GM03348 (cell line): ENCODE measurements around the gene STPG2.
"Not testable (repeated sequence)": the region's sequence is repeated elsewhere in the genome, so short reads cannot be mapped to it uniquely, and the experiment has no call there.

Experiments
- DNase-seq: peaks from one replicate; pipeline ENCODE4 v3.0.0; 2012; ENCODE audit warnings: low spot score

Gene STPG2

DNA sequence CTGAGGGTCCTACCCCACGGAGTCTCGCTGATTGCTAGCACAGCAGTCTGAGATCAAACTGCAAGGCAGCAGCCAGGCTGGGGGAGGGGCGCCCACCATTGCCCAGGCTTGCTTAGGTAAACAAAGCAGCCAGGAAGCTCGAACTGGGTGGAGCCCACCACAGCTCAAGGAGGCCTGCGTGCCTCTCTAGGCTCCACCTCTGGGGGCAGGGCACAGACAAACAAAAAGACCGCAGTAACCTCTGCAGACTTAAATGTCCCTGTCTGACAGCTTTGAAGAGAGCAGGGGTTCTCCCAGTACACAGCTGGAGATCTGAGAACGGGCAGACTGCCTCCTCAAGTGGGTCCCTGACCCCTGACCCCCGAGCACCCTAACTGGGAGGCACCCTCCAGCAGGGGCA lies 509.4 kb downstream of the STPG2 start:
- not testable (repeated sequence) for DNase-seq

DNA sequence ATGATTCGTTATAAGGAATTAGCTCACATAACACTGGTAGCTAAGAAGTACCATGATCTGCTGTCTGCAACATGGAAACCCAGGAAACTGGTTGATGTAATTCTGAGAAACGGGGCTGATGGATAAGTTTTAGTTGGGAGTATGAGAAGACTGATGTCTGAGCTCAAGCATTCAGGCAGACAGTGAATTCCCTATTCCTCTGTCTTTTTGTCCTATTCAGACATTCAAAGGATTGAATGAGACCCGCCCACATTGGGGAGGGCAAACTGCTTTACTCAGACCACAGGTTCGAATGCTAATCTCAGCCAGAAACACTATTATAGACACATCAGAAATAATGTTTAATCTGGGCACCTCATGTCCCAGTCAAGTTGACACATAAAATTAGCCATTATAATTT lies 515.5 kb downstream of the STPG2 start:
- no peak for DNase-seq

DNA sequence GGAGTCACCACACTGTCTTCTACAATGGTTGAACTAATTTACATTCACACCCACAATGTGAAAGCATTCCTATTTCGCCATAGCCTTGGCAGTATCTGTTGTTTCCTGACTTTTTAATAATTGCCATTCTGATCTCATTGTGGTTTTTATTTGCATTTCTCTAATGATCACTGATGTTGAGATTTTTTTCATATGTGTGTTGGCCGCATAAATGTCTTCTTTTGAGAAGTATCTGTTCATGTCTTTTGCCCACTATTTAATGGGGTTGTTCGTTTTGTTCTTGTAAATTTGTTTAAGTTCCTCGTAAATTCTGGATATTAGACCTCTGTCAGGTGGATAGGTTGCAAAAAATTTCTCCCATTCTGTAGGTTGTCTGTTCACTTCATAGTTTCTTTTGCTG lies 519.1 kb downstream of the STPG2 start:
- no peak for DNase-seq

DNA sequence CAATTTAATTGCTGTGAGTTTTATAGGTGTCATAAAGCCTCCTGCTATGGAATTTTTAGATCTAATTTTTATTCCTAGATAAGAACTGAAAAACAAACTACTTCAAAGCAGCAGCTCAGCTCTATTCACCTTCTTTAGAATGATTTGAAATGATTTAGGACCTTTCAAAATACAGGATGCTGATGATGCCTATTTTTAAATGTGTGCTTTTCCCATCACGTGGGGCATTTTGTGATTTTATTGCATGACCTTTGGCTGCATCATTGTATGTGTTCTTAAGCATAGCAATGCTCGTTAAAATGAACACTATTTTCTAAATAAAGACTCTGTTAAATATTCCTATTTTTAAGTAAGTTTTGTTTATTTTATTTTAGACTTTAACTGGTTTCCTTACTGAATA lies 537.3 kb downstream of the STPG2 start:
- DNase-seq: no peak

DNA sequence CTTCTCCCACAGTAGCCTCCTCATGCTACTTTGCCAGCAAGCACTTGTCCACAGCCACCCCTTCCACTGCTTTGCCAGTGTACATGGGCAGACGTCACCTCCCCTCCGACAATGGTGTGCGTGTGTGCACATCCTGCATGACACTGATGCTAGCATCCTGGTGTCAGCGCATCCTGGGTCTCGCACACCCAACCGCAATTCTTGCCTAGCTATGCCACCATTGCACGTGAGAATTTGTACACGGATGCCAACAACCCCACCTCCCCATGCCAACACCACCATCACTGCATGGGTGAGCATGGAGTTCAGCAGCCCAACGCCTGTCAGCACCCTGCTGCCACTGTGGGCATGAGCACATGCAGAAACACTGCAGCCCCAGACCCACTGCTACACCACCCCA lies 550.0 kb downstream of the STPG2 start:
- DNase-seq: no peak

DNA sequence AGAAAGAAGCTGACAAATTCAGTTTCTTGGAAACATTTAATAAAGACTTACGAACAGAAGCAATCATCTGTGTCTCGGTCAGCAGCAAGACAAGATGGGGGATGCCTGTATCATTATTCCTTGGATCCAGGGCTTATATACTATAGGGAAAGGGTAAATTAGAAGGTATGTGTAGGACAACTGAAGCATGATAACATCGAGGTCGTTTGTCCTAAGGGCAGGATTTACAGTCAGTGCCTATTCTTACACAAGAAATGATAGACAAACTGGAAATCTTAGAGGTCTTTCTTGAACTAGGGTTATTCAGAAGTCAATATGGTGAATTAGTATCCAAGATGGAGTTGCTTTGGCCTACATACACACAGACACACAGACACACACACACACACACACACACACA lies 553.0 kb downstream of the STPG2 start:
- DNase-seq: no peak

DNA sequence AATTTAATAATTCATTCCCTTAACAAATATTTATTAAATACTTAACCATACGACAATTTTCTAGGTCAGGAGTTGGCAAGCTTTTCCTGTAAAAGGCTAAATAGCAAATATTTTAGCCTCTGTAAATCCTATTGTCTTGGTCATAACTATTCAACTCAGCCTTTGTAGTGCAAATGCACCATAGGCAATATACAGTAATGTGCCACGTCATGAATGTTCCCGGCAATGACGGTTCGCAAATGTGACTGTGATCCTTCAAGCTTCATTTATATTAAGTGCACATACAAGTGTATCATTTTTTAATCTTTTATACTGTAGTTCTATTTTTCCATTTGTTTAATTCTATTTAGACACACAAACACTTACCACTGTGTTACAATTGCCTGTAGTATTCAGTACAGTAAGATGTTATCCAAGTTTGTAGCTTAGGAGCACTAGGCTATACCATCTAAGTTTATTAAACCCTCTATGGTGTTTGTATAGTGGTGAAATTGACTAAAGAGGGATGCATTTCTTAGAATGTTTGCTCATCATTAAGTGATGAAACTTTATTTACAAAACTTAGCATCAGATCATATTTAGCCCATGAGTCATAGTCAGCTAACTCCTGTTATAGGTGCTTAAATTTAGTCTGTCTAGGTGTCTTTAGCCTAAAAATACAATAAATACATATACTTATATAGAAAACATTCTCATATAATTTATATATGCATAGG lies 553.6 kb downstream of the STPG2 start:
- no peak for DNase-seq

DNA sequence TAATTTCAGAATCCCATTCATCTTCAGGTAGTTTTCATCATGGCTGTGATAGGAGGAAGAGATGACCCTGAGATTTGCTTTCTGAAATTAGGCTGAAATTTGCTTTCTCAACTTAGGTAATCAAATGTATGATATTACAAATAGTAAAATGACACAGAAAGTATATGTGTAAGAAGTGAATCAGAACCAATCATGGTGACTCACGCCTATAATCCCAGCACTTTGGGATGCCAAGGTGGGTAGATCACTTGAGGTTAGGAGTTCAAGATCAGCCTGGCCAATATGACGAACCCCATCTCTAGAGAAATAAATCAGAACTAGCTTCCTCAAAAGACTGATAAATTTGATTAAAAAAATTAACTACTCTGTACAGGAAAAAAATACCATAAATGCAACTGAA lies 555.4 kb downstream of the STPG2 start:
- no peak for DNase-seq

DNA sequence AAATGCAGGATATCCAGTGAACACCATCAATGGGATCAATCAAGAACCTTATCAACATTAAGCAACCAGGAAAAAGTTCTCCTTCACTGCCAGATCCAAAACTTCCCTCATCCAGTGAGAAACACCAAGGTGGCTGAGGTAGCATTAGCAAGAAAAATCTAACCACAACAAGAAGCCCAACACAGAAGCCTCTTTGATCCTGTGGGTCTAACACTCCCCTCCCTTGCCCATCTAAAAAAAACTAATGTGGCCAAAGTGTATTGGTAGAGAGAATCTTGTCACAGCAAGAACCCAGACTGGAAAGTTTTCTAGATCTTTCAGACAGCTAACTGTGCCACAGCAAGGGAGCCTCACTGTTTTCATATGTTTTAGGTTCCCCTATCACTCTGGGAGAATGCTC lies 558.0 kb downstream of the STPG2 start:
- DNase-seq: no peak

DNA sequence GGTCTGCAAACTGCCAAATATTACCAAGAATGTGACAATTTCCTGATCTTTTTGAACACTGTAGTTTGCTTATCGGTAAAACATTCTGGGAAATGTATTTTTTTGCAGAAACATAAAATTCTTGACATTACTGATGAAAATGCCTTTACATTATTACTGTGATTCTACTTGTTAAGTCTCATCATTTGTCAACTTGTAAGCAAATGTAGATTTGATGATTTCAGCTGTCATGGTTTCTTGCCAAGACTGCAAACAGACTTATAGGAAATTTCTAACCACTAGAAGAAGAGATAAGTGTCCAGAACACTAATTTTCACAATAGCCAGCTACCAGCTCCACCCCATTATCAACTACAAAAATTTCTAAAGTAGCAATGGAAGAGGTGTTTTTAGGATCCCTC lies 560.4 kb downstream of the STPG2 start:
- DNase-seq: no peak

DNA sequence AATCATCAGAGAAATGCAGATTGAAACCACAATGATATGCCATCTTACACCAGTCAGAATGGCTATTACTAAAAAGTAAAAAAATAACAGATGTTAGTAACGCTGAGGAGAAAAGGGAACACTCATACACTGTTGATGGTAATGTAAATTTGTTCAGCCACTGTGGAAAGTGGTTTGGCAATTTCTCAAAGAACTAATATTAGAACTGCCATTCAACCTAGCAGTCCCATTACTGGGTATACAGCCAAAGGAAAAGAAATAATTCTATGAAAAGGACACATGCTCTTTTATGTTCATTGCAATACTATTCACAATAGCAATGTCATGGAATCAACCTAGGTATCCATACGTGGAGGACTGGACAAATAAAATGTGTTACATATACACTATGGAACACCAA lies 566.3 kb downstream of the STPG2 start:
- DNase-seq: no peak

DNA sequence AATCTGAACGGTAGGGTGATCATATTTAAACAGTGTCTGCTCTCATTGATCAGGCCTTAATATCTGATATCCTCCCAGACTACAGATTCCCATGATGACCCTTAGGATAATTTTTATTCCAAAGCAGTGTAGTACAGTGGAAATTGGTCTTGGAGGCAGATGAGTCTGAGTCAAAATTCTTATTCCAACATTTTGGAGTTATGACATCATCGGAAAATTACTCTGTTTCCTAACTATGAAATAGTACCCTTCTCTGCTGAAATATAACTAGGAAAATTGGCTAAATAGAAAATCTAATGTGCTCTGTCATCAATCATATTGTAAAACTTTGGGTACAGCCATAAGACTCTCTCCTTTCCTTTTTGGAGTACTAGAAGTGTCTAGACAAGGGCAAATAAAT lies 583.3 kb downstream of the STPG2 start:
- no peak for DNase-seq

DNA sequence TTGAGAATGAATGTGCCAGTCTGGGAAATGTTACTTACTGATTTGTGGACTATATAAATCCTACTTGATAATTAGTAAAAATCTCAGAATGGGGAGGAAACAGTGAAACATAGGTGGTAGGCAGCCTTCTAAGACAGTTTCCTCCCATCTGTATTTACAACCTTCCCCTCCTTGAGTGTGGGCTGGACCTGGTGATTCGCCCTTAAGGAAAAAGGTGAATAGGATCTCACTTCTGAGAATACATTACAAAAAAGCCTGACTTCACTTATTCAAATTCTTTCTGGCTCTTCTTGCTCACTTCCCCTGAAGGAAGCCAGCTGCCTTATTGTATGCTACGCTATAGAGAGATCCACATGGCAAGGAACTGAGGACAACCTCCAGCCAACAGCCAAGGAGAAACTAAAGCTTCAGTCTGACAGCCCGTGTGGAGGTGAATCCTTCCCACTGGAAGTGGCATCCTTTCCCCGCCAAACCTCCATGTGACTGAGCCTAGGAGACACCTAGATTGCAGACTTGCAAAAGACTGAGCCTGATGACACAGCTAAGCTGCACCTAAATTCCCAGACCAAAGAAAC lies 585.0 kb downstream of the STPG2 start:
- no peak for DNase-seq

DNA sequence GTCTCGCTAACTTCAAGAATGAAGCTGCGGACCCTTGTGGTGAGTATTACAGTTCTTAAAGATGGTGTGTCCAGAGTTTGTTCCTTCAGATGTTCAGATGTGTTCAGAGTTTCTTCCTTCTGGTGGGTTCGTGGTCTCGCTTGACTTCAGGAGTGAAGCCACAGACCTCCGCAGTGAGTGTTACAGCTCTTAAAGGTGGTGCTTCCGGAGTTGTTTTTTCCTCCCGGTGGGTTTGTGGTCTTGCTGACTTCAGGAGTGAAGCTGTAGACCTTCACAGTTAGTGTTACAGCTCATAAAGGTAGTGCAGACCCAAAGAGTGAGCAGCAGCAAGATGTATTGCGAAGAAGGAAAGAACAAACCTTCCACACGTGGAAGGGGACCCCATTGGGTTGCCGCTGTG lies 592.6 kb downstream of the STPG2 start:
- DNase-seq: not testable (repeated sequence)

DNA sequence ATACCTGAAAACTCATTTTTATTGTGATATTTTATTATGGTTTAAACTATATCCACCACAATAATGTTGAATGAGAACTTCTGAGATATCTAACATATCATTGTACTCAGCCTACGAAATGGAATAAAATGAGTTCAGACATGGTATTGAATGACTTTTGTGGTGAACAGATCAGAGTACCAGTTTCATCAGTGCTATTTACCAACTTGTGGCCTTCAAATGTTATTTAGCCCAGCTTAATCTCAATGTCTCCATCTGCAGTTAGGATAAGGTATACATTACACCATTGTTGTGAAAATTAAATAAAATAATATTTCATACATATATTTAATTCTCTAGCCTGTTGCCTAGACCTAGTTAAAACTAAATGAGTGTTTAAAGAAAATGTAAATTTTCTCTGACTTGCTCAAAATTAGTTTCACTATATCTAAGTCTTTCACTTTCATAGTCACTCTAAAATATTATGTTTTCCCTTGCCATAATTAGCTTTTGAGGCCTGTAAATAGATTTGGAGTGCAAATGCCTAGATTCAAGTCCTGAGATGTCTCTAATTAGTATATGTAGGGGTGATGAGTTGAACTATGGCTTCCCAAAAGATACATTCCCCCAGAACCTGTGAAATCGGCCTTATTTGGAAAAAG lies 594.2 kb downstream of the STPG2 start:
- no peak for DNase-seq

DNA sequence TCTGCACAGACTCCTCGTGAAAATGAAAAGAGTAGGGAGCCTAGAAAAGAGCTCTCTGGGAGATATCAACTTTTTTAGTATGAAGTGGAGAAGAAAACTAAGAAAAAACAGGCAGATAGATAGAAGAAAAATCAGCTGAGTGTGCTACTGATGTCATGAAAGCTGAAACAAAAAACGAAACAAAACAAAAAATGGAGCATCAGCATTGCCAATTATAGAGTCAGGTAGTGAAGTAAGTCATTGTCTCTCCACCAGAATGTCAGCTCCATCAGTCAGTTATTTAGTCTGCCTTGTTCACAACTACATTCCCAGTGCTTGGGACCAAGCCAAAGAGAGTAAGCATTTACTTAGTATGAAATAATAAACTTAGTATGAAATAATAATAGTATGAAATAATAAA lies 595.1 kb downstream of the STPG2 start:
- no peak for DNase-seq

DNA sequence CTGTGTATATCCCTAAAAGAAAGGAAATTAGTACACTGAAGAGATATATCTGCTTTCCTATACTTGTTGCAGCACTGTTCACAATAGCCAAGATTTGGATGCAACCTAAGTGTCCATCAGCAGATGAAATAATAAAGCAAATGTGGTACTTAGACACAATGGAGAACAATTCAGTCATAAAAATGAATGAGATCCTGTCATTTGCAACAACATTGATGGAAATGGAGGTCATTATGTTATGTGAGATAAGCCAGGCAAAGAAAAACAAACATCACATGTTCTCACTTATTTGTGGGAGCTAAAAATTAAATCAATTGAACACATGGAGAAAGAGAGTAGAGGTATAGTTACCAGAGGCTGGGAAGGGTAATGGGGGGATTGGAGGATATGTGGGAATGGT lies 611.9 kb downstream of the STPG2 start:
- no peak for DNase-seq

DNA sequence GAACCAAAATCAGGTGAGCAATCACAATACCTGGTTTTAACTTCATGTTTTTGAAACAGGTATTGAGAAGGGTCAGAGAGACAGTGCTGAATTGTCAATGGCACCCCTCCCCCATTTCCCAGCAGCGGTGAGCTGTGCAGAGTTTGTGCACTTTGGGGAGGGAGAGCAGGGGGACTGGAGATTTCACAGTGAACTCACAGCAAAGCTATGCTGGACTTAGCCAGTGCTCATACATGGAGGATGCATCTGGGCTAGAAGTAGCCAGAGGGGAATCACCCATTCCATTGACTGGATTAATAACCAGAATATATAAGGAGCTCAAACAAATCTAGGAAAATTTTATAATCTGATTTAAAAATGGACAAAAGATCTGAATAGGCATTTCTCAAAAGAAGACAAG lies 612.6 kb downstream of the STPG2 start:
- no peak for DNase-seq

DNA sequence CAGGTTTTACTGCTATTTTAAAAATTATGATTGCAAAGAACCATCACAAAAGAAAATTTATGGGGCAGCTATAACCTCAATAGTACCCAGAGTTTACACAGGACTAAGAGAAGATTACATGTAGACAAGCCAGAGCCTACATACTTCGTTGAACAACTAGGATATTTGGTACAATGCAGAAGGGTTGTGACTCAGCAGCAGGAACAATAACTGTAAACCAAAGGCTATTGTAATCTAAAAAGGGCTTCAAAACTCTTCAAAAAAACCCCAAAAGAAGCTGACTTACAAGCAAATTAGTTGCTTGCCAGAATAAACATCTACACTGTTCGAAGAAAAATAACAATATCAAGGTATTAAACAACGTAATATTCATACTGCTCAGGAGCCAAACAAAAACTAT lies 618.0 kb downstream of the STPG2 start:
- DNase-seq: no peak

DNA sequence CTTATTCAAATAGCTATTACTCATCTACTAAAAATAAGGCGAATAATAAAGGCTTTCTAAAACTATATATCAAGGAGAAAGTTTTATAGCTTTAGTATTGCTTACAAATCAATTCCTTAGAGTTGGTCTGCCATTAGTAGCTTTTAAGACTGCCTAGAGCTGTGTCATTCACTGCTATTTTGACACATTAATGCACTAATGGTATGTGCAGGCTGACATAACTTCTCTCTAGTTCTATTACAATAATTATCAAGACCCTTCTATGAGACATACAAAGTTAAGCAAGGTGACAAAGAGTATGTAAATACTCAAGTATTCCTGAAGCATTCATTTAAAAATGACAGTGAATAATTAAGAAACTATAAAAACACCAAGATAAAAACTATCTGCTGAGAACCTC lies 625.3 kb downstream of the STPG2 start:
- DNase-seq: no peak

DNA sequence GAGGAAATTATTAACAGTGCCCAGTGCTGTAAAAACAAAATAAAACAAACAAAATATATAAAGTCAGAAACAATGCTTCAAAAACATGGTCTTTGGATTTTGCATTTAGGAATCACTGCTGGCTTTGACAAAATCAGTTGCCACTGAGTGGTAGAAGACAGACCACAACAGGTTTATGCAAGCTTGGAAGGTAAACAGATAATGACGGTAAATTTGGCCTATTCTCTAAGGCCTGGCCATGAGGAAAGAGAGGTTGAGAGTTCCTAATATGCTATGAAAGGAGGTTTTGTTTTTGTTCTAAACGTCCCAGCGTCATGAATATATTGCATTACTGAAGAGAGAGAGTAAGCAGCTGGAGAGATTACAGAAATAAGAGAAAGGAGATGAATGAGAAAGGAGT lies 629.4 kb downstream of the STPG2 start:
- no peak for DNase-seq
